OCI-LY1 (cell line): Measurements from ENCODE around the gene KCNA2.

Experiments used
- H2AFZ ChIP-seq: fragments of 200-600 bp; sonication (generic), shearing (Covaris generic); 2 replicates; pipeline ENCODE4 v1.6.0; 2014; ENCODE audit warnings: antibody characterized with exemption, mild to moderate bottlenecking, low read length
- H3F3A ChIP-seq: fragments of 200-600 bp; sonication (generic), shearing (Covaris generic); 2 replicates; pipeline ENCODE4 v1.6.0; 2014; ENCODE audit warnings: mild to moderate bottlenecking, antibody characterized with exemption, low read length, moderate library complexity; ENCODE audit not compliant: insufficient read depth
- H3K27ac ChIP-seq: fragments of 200-600 bp; sonication (generic); 2 replicates; pipeline ENCODE4 v1.5.1; 2014; ENCODE audit warnings: low read length, mixed run types, mild to moderate bottlenecking, low read depth; ENCODE audit not compliant: poor library complexity, severe bottlenecking
- H3K27me3 ChIP-seq: fragments of 200-600 bp; sonication (generic); 2 replicates; pipeline ENCODE4 v1.6.0; 2014; ENCODE audit warnings: antibody characterized with exemption, mild to moderate bottlenecking, low read length, moderate library complexity; ENCODE audit not compliant: insufficient read depth
- H3K36me3 ChIP-seq: fragments of 200-600 bp; sonication (generic); 2 replicates; pipeline ENCODE4 v1.6.1; 2014; ENCODE audit warnings: mild to moderate bottlenecking, antibody characterized with exemption, low read length, moderate library complexity, mixed read lengths; ENCODE audit not compliant: insufficient read depth
- H3K4me1 ChIP-seq: fragments of 200-600 bp; sonication (generic); 2 replicates; pipeline ENCODE4 v1.5.1; 2014; ENCODE audit warnings: mild to moderate bottlenecking, low read length, moderate library complexity; ENCODE audit not compliant: insufficient read depth, severe bottlenecking
- H3K4me2 ChIP-seq: fragments of 200-600 bp; sonication (generic), shearing (Covaris generic); 2 replicates; pipeline ENCODE4 v1.6.1; 2014; ENCODE audit warnings: low read length
- H3K4me3 ChIP-seq: fragments of 200-600 bp; sonication (generic); 2 replicates; pipeline ENCODE4 v1.5.1; 2014; ENCODE audit warnings: low read length, low read depth, mild to moderate bottlenecking, mixed read lengths; ENCODE audit not compliant: poor library complexity, severe bottlenecking
- H3K79me2 ChIP-seq: fragments of 200-600 bp; shearing (Covaris generic); 2 replicates; pipeline ENCODE4 v1.6.1; 2016; ENCODE audit warnings: mixed run types, low read length, mixed read lengths; ENCODE audit not compliant: insufficient read depth
- H3K9ac ChIP-seq: fragments of 200-600 bp; sonication (generic), shearing (Covaris generic); 2 replicates; pipeline ENCODE4 v1.6.1; 2014; ENCODE audit warnings: mild to moderate bottlenecking, low read length, mixed read lengths
- H3K9me2 ChIP-seq: fragments of 200-600 bp; sonication (generic), shearing (Covaris generic); 2 replicates; pipeline ENCODE4 v1.6.1; 2014; ENCODE audit warnings: low read depth, mild to moderate bottlenecking, low read length, mixed read lengths
- H3K9me3 ChIP-seq: fragments of 200-600 bp; shearing (Covaris generic); 2 replicates; pipeline ENCODE4 v1.6.1; 2014; ENCODE audit warnings: low read length, mixed read lengths
- H4K20me1 ChIP-seq: fragments of 200-600 bp; sonication (generic), shearing (Covaris generic); 2 replicates; pipeline ENCODE4 v1.6.0; 2016; ENCODE audit warnings: mild to moderate bottlenecking, low read length; ENCODE audit not compliant: insufficient read depth
- CTCF ChIP-seq: fragments of 200-600 bp; sonication (generic), shearing (Covaris generic); IDR thresholded peaks from 2 replicates; pipeline ENCODE4 v1.5.1; 2017; ENCODE audit warnings: mild to moderate bottlenecking, antibody characterized with exemption, low read length, moderate library complexity, mixed read lengths
- EZH2 ChIP-seq: fragments of 200-600 bp; sonication (generic), shearing (Covaris generic); IDR thresholded peaks from 2 replicates; pipeline ENCODE4 v1.8.0; 2017; ENCODE audit warnings: borderline replicate concordance, mixed run types, mild to moderate bottlenecking, antibody characterized with exemption, low read length, moderate library complexity, mixed read lengths

Gene KCNA2

GRCh38 chr1:110643879-110644472 is 37.8 kb upstream of the KCNA2 start:
- H3K9me2 ChIP-seq: no peaks in the 10 kb centered on the region
- no peak overlapping the region for H3K9ac ChIP-seq
- no peaks in the 10 kb centered on the region for H3K27me3 ChIP-seq
- H2AFZ ChIP-seq: no peak overlapping the region
- H3K36me3 ChIP-seq: no peaks in the 10 kb centered on the region
- TF ChIP-seq EZH2: no peak
- TF ChIP-seq CTCF: no peak
- H3K9me3 ChIP-seq: no peaks in the 10 kb centered on the region
- H3K79me2 ChIP-seq: no peaks in the 10 kb centered on the region
- H3K4me2 ChIP-seq: no peak overlapping the region
- H3F3A ChIP-seq: no peaks in the 10 kb centered on the region
- H3K4me3 ChIP-seq: no peak overlapping the region
- H3K27ac ChIP-seq: no peak overlapping the region
- peaks cover 3% of the 10 kb centered on the region for H3K4me1 ChIP-seq
- H4K20me1 ChIP-seq: no peaks in the 10 kb centered on the region

GRCh38 chr1:110639724-110640386 is 33.7 kb upstream of the KCNA2 start:
- Histone ChIP-seq H3K4me2 (no peak overlapping the region), H3K9ac (no peak overlapping the region)

GRCh38 chr1:110638556-110638955 is 32.4 kb upstream of the KCNA2 start:
- TF ChIP-seq EZH2 (no peak), CTCF (no peak)
- no peaks in the 10 kb centered on the region for H3K9me3 ChIP-seq
- H3K27ac ChIP-seq: peak overlapping the region; percentile 79
- H3K4me3 ChIP-seq: no peak overlapping the region
- no peaks in the 10 kb centered on the region for H4K20me1 ChIP-seq
- no peak overlapping the region for H2AFZ ChIP-seq
- no peak overlapping the region for H3K9ac ChIP-seq
- no peaks in the 10 kb centered on the region for H3K9me2 ChIP-seq
- no peaks in the 10 kb centered on the region for H3K79me2 ChIP-seq
- H3K4me1 ChIP-seq: peaks cover 56% of the 10 kb centered on the region
- no peaks in the 10 kb centered on the region for H3K36me3 ChIP-seq
- H3F3A ChIP-seq: no peaks in the 10 kb centered on the region
- H3K4me2 ChIP-seq: no peak overlapping the region
- H3K27me3 ChIP-seq: no peaks in the 10 kb centered on the region

More at GRCh38 chr1:110639724-110640386, 33.7 kb upstream of the KCNA2 start:
- Histone ChIP-seq H4K20me1 (no peaks in the 10 kb centered on the region), H3K36me3 (no peaks in the 10 kb centered on the region), H3F3A (no peaks in the 10 kb centered on the region), H3K9me2 (no peaks in the 10 kb centered on the region), H3K27ac (no peak overlapping the region), H3K79me2 (no peaks in the 10 kb centered on the region), H3K9me3 (no peaks in the 10 kb centered on the region), H3K4me3 (no peak overlapping the region), H3K27me3 (no peaks in the 10 kb centered on the region), H2AFZ (no peak overlapping the region), H3K4me1 (peaks cover 44% of the 10 kb centered on the region)
- TF ChIP-seq EZH2 (no peak), CTCF (no peak)
